HG03558 (cell line): Measurements from ENCODE around the gene LGALS3.

Source experiments
- ATAC-seq: cut with Tn5 transposase; IDR thresholded peaks from one replicate; pipeline ENCODE4 v1.9.1; 2021; ENCODE audit warnings: moderate number of reproducible peaks; ENCODE audit not compliant: unreplicated experiment; ENCODE audit errors: extremely low read depth

LGALS3 gene

GRCh38 chr14:55170526-55170925, 41.5 kb downstream of the LGALS3 start:
- ATAC-seq, result no peak

DNA sequence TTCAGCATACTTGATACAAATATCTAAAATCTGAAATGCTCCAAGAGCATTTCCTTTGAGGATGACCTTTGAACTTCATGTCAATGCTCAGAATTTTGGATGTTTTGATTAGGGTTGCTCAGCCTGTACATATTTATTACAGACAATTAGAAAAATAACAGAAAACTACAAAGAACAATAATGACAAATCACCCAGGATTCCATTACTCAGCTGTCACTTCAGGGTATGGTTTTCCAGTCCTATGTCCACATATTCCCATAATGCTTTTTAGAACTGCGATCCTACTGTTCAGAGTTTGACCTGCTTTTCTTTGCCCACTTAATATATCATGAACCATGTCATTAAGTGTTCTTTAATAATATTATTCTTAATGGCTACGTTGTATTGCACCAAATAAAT, 51.0 kb downstream of the LGALS3 start:
- no peak for ATAC-seq

DNA sequence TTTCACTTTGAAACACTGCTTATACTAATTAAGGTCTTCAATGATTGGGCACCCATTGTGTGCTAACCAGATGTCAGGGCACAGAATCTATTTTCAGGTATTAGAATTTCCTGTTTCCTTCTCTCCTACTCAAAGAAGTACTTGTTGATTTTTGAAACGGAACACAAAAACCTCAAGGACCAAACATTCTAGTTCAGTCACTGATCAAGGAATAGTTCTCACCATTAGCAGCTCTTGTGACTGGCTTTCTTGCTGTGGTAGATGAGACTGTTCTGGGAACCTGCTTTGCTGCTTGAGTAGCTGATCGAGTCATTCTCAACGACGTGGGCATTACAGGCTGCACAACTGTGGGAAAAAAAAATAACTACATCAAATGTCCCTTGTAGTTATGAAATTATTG, 51.4 kb downstream of the LGALS3 start:
- no peak for ATAC-seq

- ATAC-seq, result no peak
Observed at GRCh38 chr14:55188686-55189295, 59.7 kb downstream of the LGALS3 start.

DNA sequence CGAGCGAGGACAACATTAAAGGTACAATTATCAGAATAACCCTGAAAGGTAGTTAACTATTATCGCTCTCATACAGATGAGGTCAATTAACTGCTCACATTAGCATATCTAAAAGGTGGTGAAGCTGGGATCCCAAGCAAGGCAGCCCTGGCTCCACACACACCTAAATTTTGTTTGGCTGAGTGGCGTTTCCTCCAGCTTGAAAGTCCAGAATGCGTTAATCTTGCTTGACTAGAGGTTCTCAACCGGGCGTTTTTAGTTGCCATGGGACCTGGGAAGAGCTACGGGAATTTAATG, 61.8 kb downstream of the LGALS3 start:
- no peak for ATAC-seq

GRCh38 chr14:55191203-55192053, 62.4 kb downstream of the LGALS3 start, which contains the start of gene DLGAP5:
TSS of gene DLGAP5 (minus strand) at chr14:55191585. CDS start at chr14:55189179, 2,406 bp downstream.
- ATAC-seq, result peak; percentile 96

DNA sequence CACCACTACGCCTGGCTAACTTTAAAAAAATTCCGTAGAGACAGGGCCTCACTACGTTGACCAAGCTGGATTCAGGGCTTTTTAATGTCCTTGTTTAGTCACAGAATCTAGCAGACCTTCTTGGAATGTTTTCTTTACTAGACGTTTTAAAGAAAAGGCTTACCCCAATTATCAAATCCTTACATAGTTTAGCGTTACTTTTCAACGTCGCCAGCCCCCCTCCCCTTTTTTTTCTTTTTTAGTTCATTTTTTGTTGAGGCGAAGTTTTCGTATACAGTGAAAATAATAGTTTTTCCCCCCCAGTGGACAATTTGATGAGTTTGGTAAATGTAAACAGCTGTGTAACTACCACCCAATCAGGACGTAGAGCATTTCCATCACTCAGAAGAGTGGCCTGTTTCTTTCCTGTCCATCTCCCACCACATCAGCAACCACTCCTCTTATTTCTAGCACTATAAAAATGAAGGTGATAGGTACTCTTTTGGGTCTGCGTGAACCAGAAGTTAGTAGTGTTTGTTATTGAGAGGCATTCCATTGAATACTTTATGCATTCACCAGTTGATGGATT, 63.1 kb downstream of the LGALS3 start:
- no peak for ATAC-seq

GRCh38 chr14:55194656-55195355, 65.8 kb downstream of the LGALS3 start:
- ATAC-seq, result no peak
